Measurements from ENCODE around the gene PIWIL4.

DNA sequence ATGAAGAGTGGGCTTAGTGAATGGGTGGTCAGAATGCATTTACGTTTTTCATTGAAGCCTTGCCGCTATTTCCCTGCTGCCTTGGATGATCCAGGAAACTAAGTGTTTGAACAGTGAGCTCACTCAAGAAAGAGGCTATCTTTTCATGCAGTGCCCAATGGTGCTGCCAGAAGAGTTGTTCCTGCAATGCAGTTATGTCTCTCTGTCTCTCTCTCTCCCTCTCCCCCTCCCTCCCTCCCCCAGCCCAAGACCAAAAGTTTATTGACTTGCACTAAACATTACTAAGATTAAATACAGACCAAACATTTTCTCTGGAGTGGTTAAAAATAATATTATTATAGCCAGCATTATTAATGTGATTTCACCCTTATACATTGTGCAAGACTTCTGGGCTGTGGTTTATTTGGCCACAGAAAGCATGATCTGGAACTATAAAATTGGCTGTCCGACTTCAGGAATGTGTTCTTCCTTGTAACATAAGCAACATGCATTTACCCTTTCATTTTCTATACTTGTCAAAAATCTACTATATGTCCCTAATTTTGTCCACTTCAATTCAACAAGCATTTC lies 30.1 kb upstream of the PIWIL4 start:
- TF ChIP-seq, protein P1, sequence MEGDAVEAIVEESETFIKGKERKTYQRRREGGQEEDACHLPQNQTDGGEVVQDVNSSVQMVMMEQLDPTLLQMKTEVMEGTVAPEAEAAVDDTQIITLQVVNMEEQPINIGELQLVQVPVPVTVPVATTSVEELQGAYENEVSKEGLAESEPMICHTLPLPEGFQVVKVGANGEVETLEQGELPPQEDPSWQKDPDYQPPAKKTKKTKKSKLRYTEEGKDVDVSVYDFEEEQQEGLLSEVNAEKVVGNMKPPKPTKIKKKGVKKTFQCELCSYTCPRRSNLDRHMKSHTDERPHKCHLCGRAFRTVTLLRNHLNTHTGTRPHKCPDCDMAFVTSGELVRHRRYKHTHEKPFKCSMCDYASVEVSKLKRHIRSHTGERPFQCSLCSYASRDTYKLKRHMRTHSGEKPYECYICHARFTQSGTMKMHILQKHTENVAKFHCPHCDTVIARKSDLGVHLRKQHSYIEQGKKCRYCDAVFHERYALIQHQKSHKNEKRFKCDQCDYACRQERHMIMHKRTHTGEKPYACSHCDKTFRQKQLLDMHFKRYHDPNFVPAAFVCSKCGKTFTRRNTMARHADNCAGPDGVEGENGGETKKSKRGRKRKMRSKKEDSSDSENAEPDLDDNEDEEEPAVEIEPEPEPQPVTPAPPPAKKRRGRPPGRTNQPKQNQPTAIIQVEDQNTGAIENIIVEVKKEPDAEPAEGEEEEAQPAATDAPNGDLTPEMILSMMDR (conservative IDR thresholded peaks at IDR 0.05; ENCODE audit: low read length) = no peak
- TF ChIP-seq EZH2phosphoT487 (IDR thresholded peaks at IDR 0.05; ENCODE audit: borderline replicate concordance, low read depth, low read length) = no peak
